HG03558 (cell line): ENCODE measurements around the gene WASHC2A.
"Not testable (repeated sequence)": the region's sequence is repeated elsewhere in the genome, so short reads cannot be mapped to it uniquely, and the experiment has no call there.

Experiments
- ATAC-seq: cut with Tn5 transposase; IDR thresholded peaks from one replicate; pipeline ENCODE4 v1.9.1; 2021; ENCODE audit warnings: moderate number of reproducible peaks; ENCODE audit not compliant: unreplicated experiment; ENCODE audit errors: extremely low read depth

The WASHC2A gene

DNA sequence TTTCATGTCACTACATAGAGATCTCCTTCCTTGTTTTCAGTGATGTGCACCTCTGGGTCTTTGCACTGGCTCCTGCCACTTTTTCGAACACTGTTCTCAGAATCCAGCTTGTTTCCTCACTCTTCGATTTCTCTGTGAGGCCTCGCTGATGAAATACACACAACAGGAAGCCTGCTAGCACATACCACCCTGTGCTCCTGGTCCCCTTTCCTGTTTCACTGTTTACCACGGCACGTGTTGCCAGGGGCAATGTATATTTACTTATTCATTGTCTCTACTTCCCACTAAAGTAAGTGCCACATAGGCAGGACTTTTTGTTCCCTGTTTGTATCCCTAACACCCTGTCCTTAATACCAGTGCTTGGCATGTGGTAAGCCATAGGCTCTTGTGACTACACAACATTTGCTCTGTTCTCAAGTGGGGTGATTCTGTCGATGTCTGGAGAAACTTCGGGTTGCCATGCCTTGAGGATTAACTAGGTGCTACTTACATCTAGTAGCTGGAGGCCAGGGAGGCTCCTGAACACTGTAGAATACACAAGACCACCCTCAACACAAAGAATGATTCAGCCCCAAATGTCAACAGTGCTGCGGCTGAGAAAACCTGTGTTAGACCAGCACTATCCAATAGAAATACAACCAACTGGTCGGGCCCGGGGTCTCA lies 75.9 kb downstream of the WASHC2A start:
- ATAC-seq, result not testable (repeated sequence)

DNA sequence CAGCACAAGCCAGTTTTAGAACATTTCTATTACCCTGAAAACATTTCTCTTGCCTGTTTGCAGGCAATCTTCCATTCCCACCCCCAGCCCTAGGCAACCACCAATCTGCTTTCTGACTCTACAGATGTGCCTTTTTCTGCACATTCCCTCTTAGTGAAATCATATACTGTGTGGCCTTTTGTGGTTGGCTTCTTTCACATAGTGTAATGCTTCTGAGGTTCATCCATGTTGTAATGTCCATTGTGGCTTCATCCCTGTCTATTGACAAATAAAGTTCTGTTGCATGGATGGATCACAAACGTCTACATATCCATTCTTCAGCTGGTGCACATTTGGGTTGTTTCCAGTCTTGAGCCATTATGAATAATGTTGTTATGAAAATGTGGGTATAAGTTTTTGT lies 77.8 kb downstream of the WASHC2A start:
- not testable (repeated sequence) for ATAC-seq

DNA sequence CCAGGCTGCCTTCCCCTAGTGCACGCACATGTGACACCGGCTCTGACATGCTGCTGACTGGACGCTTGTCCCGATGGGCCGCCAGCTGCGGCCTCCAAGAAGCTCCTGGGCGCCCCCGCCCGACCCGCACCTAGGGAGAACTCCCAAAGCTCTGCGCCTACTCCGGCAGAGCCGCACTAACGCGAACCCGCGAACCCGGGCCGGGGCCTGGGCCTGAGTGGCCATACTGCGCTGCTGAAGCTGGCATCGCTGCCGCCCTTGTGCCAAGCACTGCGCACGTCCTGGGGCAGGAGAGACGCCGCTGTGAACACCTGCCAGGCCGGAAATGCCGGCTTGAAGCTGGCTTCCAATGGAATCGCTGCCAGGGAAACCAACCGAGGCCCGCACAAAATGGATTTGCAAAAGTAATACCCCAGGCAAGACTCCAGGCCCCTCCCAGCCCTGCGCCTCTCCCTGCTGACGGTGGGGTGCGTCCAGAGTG lies 85.1 kb downstream of the WASHC2A start:
- ATAC-seq, result no peak

DNA sequence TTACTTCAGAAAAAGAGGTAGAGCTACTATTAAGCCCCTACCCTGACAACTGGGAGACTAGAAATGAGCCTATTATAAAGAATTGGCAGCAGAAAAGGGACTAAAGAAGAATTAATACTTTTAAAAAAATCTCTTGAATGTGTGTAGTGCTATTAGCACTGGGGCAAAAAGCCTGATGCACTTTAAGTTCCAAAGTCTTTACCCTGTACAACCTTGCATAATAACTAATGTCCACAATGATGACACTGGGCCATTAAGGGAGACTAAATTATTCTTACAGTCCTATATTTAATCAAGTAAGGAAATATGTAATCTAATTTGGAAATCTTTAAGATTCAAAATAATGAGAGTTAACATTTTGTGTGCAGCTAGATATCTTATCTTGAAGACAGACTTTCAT lies 90.1 kb downstream of the WASHC2A start:
- not testable (repeated sequence) for ATAC-seq

DNA sequence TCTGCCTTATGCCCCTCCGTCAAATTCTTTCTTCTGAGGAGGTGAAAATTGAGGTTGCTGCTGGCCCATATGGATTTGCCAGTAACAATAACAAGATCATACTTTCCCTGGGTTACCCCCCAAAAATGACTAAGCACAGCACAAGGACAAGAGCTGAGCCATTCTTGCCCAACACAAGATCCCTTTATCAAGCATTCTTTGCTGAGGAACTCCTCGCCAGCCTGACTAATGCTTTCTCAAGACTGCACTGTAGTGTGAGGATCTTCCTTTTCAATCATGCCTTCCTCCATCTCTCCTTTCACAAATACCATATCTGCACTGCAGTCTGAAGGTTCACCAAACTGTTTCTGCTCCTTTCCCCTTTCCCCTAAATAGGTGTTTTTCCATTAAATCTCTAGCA lies 92.1 kb downstream of the WASHC2A start:
- not testable (repeated sequence) for ATAC-seq

DNA sequence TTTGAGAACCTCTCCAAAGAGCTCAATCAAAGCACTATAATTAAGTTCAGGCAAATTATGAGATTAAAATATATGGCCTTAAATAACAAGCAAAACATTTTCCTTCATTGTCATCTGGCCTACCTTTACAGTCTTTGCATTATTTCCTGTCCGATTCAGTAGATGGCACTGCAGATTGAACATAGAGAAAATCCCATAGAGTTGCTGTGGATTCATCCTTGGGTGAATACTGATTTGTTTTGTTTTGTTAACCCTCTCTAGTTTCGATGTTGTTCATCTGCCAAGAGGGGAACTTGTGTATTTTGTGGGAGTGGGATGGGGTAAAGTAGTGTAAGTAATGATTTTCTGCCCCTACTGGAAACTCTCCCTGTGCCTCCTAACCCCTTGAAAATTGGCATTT lies 97.3 kb downstream of the WASHC2A start:
- not testable (repeated sequence) for ATAC-seq

DNA sequence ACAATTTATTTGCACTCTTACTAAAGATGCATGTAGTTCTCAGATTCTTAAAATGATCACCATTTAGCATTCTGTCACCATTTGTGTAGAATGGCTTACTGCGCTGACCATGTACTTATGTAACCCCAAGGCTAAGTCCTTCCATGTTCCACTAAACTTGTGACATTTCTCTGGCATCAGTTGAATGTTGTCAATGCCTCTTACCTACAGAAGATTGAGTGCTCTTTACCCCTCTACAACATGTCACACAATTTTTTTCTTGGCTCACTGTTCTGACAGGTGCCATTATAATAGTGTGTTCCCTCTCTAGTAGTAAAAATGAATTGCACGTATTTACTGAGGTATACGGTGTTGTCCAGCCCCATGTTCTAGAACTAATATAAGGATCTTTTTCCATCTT lies 100.1 kb downstream of the WASHC2A start:
- ATAC-seq, result not testable (repeated sequence)

DNA sequence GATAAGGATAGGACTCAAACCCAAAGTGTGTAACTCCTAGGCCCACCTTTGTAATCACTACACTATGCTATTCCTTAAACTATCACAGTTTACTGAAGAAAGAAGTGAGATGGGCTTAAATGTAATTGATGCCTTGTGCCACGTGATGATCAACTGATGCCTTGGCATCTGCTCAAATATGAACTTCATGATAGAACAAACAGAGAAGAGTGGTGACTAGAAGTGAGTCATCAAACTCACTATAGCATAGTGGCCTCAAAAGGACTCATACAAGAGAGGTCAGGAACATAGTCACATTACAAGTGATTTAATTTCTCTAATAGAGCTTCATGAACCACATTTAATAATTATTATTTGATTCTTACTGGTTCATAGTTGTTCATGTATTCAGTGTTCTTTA lies 101.8 kb downstream of the WASHC2A start:
- ATAC-seq, result not testable (repeated sequence)

DNA sequence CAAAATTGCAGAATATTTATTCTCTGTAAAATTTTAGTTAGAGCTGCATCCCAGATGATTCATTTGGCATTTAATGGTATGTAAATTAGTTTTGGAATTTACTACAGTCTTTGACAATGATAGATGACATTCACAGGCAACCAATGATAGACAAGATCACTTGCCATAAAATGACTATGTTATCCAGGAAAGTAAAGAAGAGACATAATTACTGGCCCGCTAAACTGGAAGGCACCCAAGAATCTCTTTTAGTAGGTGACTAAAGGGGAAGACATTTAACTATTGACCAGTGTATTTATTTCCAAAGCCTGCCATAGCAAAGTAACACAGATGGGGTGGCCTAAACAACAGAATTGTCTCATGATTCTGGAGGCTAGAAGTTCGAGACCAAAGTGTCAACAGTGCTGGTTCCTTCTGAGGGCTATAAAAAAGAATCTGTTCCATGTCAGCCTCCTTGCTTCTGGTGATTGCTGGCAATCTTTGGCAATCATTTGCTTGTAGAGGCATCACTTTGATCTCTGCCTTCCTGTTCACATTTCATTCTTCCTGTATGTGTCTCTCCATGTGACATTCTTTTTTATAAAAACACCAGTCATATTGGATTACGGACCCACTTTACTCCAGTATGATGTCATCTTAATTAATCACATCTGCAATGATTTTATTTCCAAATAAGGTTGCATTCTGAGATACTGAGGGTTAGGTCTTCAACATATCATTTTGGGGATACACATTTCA lies 107.2 kb downstream of the WASHC2A start:
- not testable (repeated sequence) for ATAC-seq
